ENCODE data around the gene CNST.
"Not testable (repeated sequence)": the region's sequence is repeated elsewhere in the genome, so short reads cannot be mapped to it uniquely, and the experiment has no call there.

Gene CNST

DNA sequence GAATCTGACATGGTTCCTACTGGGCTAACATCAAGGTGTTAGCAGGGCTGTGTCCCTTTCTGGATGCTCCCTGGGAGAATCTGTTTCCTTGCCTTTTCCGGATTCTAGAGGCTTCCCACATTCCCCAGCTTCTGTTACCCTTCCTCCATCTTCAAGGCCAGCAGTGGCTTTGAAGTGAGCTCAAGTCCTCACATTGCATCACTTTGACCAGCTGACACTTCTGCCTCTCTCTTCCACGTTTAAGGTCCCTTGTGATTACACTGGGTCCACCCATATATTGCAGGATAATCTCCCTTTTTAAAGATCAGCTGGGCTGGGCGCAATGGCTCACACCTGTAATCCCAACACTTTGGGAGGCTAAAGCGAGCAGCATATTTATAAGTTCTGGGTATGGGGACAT lies 33.1 kb downstream of the CNST start:
- H3K9ac ChIP-seq (ENCODE audit: low read length): no peak overlapping the region

DNA sequence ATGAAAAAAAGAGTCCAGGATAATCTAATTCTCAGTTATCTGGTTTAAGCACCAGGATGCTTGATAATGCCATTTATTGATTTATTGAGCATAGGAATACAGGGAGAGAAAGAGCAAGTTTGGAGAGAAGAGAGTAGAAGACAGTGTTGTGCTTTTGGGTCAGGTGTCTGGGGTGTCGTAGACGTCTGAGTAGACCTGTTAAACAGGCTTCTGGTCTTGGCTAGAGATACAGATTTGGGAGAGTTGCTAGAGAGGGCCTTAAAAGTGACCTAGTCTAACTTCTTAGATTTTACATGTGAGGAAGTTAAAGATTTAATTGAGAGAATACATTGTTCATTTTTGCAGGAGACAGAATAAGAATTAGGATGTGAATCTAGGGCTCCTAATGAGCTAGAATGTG lies 34.3 kb downstream of the CNST start:
- Histone ChIP-seq H3K18ac (ENCODE audit: low read depth in 1 of 2, low read length in 2 of 2) (no peak overlapping the region), H2BK15ac (ENCODE audit: low read depth, poor library complexity, severe bottlenecking) (no peak overlapping the region), H2BK12ac (ENCODE audit: low read length in 2 of 2) (no peak overlapping the region), H3K4me3 (ENCODE audit: insufficient read depth in 1 of 2, low read depth in 1 of 2, low read length in 2 of 2) (no peak overlapping the region), H2AK5ac (ENCODE audit: low read length, severe bottlenecking) (no peak overlapping the region), H3K4me1 (ENCODE audit: control insufficient read depth, insufficient read depth, low read depth, low read length) (no peaks in the 10 kb centered on the region), H2BK120ac (ENCODE audit: low read depth, low read length) (no peak overlapping the region), H3K36me3 (ENCODE audit: control insufficient read depth in 1 of 2, insufficient read depth in 2 of 2, low read depth in 1 of 2, low read length in 2 of 2) (peaks cover 3 to 4% of the 10 kb centered on the region in 2 experiments), H4K8ac (ENCODE audit: low read length) (no peak overlapping the region), H3K4me2 (ENCODE audit: low read length, poor library complexity, severe bottlenecking) (no peak overlapping the region), H3K79me1 (replicated peaks; ENCODE audit: low read length, poor library complexity, severe bottlenecking) (peaks cover 38% of the 10 kb centered on the region), H3K27ac (ENCODE audit: low read length, poor library complexity, severe bottlenecking) (no peak overlapping the region), H2BK5ac (ENCODE audit: low read depth, low read length, poor library complexity, severe bottlenecking) (no peak overlapping the region), H3K23ac (ENCODE audit: low read length in 2 of 2) (no peak overlapping the region), H3K9ac (ENCODE audit: low read length) (no peak overlapping the region), H4K91ac (ENCODE audit: low read length) (no peak overlapping the region), H2AFZ (ENCODE audit: low read depth, low read length) (no peak overlapping the region), H3K9me3 (ENCODE audit: control insufficient read depth, low read length) (no peaks in the 10 kb centered on the region), H3K14ac (ENCODE audit: low read length in 2 of 2) (no peak overlapping the region), H3K4ac (ENCODE audit: low read depth in 1 of 2, low read length in 2 of 2) (no peak overlapping the region), H3K27me3 (ENCODE audit: control insufficient read depth in 1 of 2, insufficient read depth in 1 of 2, low read length in 2 of 2) (no peaks in the 10 kb centered on the region)
- 96% methylated on average over 2 of the region's 2 CpGs for WGBS
- DNase-seq: no peak

More for the DNA sequence above, 33.1 kb downstream of the CNST start:
- Histone ChIP-seq H3K14ac (ENCODE audit: low read length in 2 of 2) (no peak overlapping the region), H2BK15ac (ENCODE audit: low read depth, poor library complexity, severe bottlenecking) (no peak overlapping the region), H3K18ac (ENCODE audit: low read depth in 1 of 2, low read length in 2 of 2) (no peak overlapping the region), H3K4me3 (ENCODE audit: insufficient read depth in 1 of 2, low read depth in 1 of 2, low read length in 2 of 2) (no peak overlapping the region), H2BK120ac (ENCODE audit: low read depth, low read length) (no peak overlapping the region), H4K8ac (ENCODE audit: low read length) (no peak overlapping the region), H3K36me3 (ENCODE audit: control insufficient read depth in 1 of 2, insufficient read depth in 2 of 2, low read depth in 1 of 2, low read length in 2 of 2) (peaks cover 4 to 6% of the 10 kb centered on the region in 2 experiments), H3K27ac (ENCODE audit: low read length, poor library complexity, severe bottlenecking) (no peak overlapping the region), H3K23ac (ENCODE audit: low read length in 2 of 2) (no peak overlapping the region), H3K79me1 (replicated peaks; ENCODE audit: low read length, poor library complexity, severe bottlenecking) (peaks cover 39% of the 10 kb centered on the region), H2AFZ (ENCODE audit: low read depth, low read length) (no peak overlapping the region), H4K91ac (ENCODE audit: low read length) (no peak overlapping the region), H3K9me3 (ENCODE audit: control insufficient read depth, low read length) (no peaks in the 10 kb centered on the region), H2AK5ac (ENCODE audit: low read length, severe bottlenecking) (no peak overlapping the region), H3K4me1 (ENCODE audit: control insufficient read depth, insufficient read depth, low read depth, low read length) (no peaks in the 10 kb centered on the region), H2BK12ac (ENCODE audit: low read length in 2 of 2) (no peak overlapping the region), H2BK5ac (ENCODE audit: low read depth, low read length, poor library complexity, severe bottlenecking) (no peak overlapping the region), H3K4ac (ENCODE audit: low read depth in 1 of 2, low read length in 2 of 2) (no peak overlapping the region), H3K27me3 (ENCODE audit: control insufficient read depth in 1 of 2, insufficient read depth in 1 of 2, low read length in 2 of 2) (no peaks in the 10 kb centered on the region), H3K4me2 (ENCODE audit: low read length, poor library complexity, severe bottlenecking) (no peak overlapping the region)
- DNase-seq: no peak
- WGBS: 84% methylated on average over 3 of the region's 4 CpGs

DNA sequence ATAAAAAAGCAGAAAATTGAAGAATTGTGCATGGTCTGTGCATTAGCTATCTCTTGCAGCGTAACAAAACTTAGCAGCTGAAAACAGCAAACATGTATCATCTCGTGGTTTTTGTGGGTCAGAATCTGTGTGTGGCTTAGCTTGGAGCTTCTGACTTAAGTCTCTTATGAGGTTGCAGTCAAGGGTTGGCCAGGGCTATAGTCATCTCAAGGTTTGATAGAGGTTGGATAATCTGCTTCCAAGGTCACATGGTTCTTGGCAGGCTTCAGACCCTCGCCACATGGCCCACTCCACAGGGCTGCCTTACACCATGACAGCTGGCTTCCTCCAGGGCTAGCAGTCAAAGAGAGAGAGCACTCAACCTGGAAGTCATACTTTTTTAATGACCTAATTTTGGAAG lies 35.9 kb downstream of the CNST start:
- Histone ChIP-seq H2BK15ac (ENCODE audit: low read depth, poor library complexity, severe bottlenecking) (no peak overlapping the region), H2AK5ac (ENCODE audit: low read length, severe bottlenecking) (no peak overlapping the region), H3K27me3 (ENCODE audit: control insufficient read depth in 1 of 2, insufficient read depth in 1 of 2, low read length in 2 of 2) (no peaks in the 10 kb centered on the region), H3K14ac (ENCODE audit: low read length in 2 of 2) (no peak overlapping the region), H3K4me3 (ENCODE audit: insufficient read depth in 1 of 2, low read depth in 1 of 2, low read length in 2 of 2) (no peak overlapping the region), H3K18ac (ENCODE audit: low read depth in 1 of 2, low read length in 2 of 2) (no peak overlapping the region), H4K91ac (ENCODE audit: low read length) (no peak overlapping the region), H3K4ac (ENCODE audit: low read depth in 1 of 2, low read length in 2 of 2) (no peak overlapping the region), H2BK5ac (ENCODE audit: low read depth, low read length, poor library complexity, severe bottlenecking) (no peak overlapping the region), H2BK120ac (ENCODE audit: low read depth, low read length) (no peak overlapping the region), H3K9ac (ENCODE audit: low read length) (no peak overlapping the region), H3K79me1 (replicated peaks; ENCODE audit: low read length, poor library complexity, severe bottlenecking) (peaks cover 32% of the 10 kb centered on the region), H3K23ac (ENCODE audit: low read length in 2 of 2) (no peak overlapping the region), H3K4me1 (ENCODE audit: control insufficient read depth, insufficient read depth, low read depth, low read length) (no peaks in the 10 kb centered on the region), H2AFZ (ENCODE audit: low read depth, low read length) (no peak overlapping the region), H3K27ac (ENCODE audit: low read length, poor library complexity, severe bottlenecking) (no peak overlapping the region), H2BK12ac (ENCODE audit: low read length in 2 of 2) (no peak overlapping the region), H3K36me3 (ENCODE audit: control insufficient read depth in 1 of 2, insufficient read depth in 2 of 2, low read depth in 1 of 2, low read length in 2 of 2) (peaks cover 0 to 4% of the 10 kb centered on the region in 2 experiments), H3K4me2 (ENCODE audit: low read length, poor library complexity, severe bottlenecking) (no peak overlapping the region), H4K8ac (ENCODE audit: low read length) (no peak overlapping the region), H3K9me3 (ENCODE audit: control insufficient read depth, low read length) (no peaks in the 10 kb centered on the region)
- peak; percentile 41 for DNase-seq
- 89% methylated on average over 3 of the region's 3 CpGs for WGBS

DNA sequence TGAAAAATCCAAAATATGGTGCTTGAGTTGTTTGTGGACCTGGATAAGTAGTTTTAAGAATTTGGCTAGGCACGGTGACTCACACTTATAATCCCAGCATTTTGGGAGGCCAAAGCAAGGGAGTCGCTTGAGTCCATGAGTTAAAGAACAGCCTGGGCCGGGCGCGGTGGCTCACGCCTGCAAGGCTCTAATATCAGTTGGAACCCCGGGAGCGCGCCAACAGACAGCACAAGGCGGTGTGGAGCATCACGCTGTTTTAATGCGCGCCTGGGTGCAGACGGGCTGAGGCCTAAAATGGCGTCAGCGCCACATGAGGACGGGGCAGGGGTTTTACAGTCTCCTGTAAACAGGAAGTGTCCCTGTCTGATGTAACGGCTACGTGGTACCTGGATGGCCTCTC lies 39.0 kb downstream of the CNST start:
- H3K9ac ChIP-seq (ENCODE audit: low read length); H3K23ac ChIP-seq (ENCODE audit: low read length in 2 of 2); H2AFZ ChIP-seq (ENCODE audit: low read depth, low read length); H3K4me2 ChIP-seq (ENCODE audit: low read length, poor library complexity, severe bottlenecking); H2BK12ac ChIP-seq (ENCODE audit: low read length in 2 of 2); H2AK5ac ChIP-seq (ENCODE audit: low read length, severe bottlenecking); H3K4me3 ChIP-seq (ENCODE audit: insufficient read depth in 1 of 2, low read depth in 1 of 2, low read length in 2 of 2); H3K4ac ChIP-seq (ENCODE audit: low read depth in 1 of 2, low read length in 2 of 2); H3K4me1 ChIP-seq (ENCODE audit: control insufficient read depth, insufficient read depth, low read depth, low read length); H4K91ac ChIP-seq (ENCODE audit: low read length); H2BK5ac ChIP-seq (ENCODE audit: low read depth, low read length, poor library complexity, severe bottlenecking); H3K36me3 ChIP-seq (ENCODE audit: control insufficient read depth in 1 of 2, insufficient read depth in 2 of 2, low read depth in 1 of 2, low read length in 2 of 2); DNase-seq; H4K8ac ChIP-seq (ENCODE audit: low read length); H3K27ac ChIP-seq (ENCODE audit: low read length, poor library complexity, severe bottlenecking); H3K14ac ChIP-seq (ENCODE audit: low read length in 2 of 2); H3K27me3 ChIP-seq (ENCODE audit: control insufficient read depth in 1 of 2, insufficient read depth in 1 of 2, low read length in 2 of 2); H2BK120ac ChIP-seq (ENCODE audit: low read depth, low read length); H3K9me3 ChIP-seq (ENCODE audit: control insufficient read depth, low read length); H3K18ac ChIP-seq (ENCODE audit: low read depth in 1 of 2, low read length in 2 of 2); H2BK15ac ChIP-seq (ENCODE audit: low read depth, poor library complexity, severe bottlenecking): not testable (repeated sequence)
- WGBS: 98% methylated on average over 19 of the region's 19 CpGs
- peaks cover 24% of the 10 kb centered on the region for H3K79me1 ChIP-seq (replicated peaks; ENCODE audit: low read length, poor library complexity, severe bottlenecking)
